IPS-18a (cell line): ENCODE results near the gene CCDC88B.

Experiments used
- H3K27ac ChIP-seq: one replicate; pipeline ENCODE4 v1.5.1; 2013; ENCODE audit warnings: low read length
- H3K27me3 ChIP-seq: one replicate; pipeline ENCODE4 v1.6.1; 2013; ENCODE audit warnings: mild to moderate bottlenecking, low read length; ENCODE audit not compliant: control insufficient read depth, insufficient read depth
- H3K36me3 ChIP-seq: one replicate; pipeline ENCODE4 v1.6.1; 2013; ENCODE audit warnings: low read depth, low read length; ENCODE audit not compliant: control insufficient read depth
- H3K4me1 ChIP-seq: one replicate; pipeline ENCODE4 v1.6.1; 2013; ENCODE audit warnings: low read depth, low read length; ENCODE audit not compliant: control insufficient read depth
- H3K4me3 ChIP-seq: one replicate; pipeline ENCODE4 v1.5.1; 2013; ENCODE audit warnings: low read length
- H3K9ac ChIP-seq: one replicate; pipeline ENCODE4 v1.6.1; 2013; ENCODE audit warnings: mild to moderate bottlenecking, low read length, moderate library complexity
- H3K9me3 ChIP-seq: one replicate; pipeline ENCODE4 v1.6.1; 2013; ENCODE audit warnings: low read depth, low read length; ENCODE audit not compliant: control insufficient read depth

CCDC88B gene

GRCh38 chr11:64330888-64331287, 9.1 kb upstream of the CCDC88B start:
- Histone ChIP-seq H3K9ac (no peak overlapping the region), H3K27me3 (no peaks in the 10 kb centered on the region), H3K27ac (no peak overlapping the region), H3K36me3 (no peaks in the 10 kb centered on the region), H3K9me3 (no peaks in the 10 kb centered on the region), H3K4me3 (no peak overlapping the region), H3K4me1 (no peaks in the 10 kb centered on the region)

GRCh38 chr11:64331569-64332371, 8.2 kb upstream of the CCDC88B start:
- no peaks in the 10 kb centered on the region for H3K9me3 ChIP-seq
- H3K27me3 ChIP-seq: no peaks in the 10 kb centered on the region
- H3K9ac ChIP-seq: no peak overlapping the region
- H3K36me3 ChIP-seq: no peaks in the 10 kb centered on the region
- no peak overlapping the region for H3K4me3 ChIP-seq
- no peaks in the 10 kb centered on the region for H3K4me1 ChIP-seq
- no peak overlapping the region for H3K27ac ChIP-seq

GRCh38 chr11:64333556-64333955, 6.4 kb upstream of the CCDC88B start:
- Histone ChIP-seq H3K4me1 (no peaks in the 10 kb centered on the region), H3K4me3 (no peak overlapping the region), H3K36me3 (no peaks in the 10 kb centered on the region), H3K9me3 (no peaks in the 10 kb centered on the region), H3K9ac (no peak overlapping the region), H3K27me3 (no peaks in the 10 kb centered on the region), H3K27ac (no peak overlapping the region)

GRCh38 chr11:64334764-64335735, 5.0 kb upstream of the CCDC88B start:
- Histone ChIP-seq H3K27ac (no peak overlapping the region), H3K27me3 (no peaks in the 10 kb centered on the region), H3K4me1 (no peaks in the 10 kb centered on the region), H3K9ac (no peak overlapping the region), H3K36me3 (no peaks in the 10 kb centered on the region), H3K4me3 (no peak overlapping the region), H3K9me3 (no peaks in the 10 kb centered on the region)

- Histone ChIP-seq H3K27me3 (peaks cover 12% of the 10 kb centered on the region), H3K4me1 (peaks cover 12% of the 10 kb centered on the region), H3K4me3 (no peak overlapping the region), H3K9me3 (no peaks in the 10 kb centered on the region), H3K27ac (no peak overlapping the region), H3K9ac (no peak overlapping the region), H3K36me3 (no peaks in the 10 kb centered on the region)
These were observed 2.3 kb upstream of the CCDC88B start for GRCh38 chr11:64337538-64338249.

DNA sequence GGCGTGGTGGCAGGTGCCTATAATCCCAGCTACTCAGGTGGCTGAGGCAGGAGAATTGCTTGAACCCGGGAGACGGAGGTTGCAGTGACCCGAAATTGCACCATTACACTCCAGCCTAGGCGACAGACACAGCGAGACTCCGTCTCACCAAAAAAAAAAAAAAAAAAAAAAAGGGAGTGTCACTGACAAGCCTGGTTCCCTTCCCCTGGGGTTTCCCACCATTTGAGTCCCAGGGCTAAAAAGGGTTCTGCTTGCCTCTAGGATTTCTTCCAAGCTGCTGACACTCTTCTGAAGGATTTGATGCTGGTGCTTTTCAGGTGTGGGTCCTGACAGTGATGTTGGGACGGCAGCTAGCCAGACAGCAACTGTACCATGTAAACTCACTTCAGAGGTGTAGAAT, 1.3 kb upstream of the CCDC88B start:
- no peak overlapping the region for H3K27ac ChIP-seq
- H3K4me1 ChIP-seq: peaks cover 12% of the 10 kb centered on the region
- H3K36me3 ChIP-seq: no peaks in the 10 kb centered on the region
- H3K27me3 ChIP-seq: peaks cover 12% of the 10 kb centered on the region
- H3K9me3 ChIP-seq: no peaks in the 10 kb centered on the region
- no peak overlapping the region for H3K4me3 ChIP-seq
- no peak overlapping the region for H3K9ac ChIP-seq

GRCh38 chr11:64339286-64339685, 718 bp upstream of the CCDC88B start:
- Histone ChIP-seq H3K4me3 (no peak overlapping the region), H3K9ac (no peak overlapping the region), H3K27me3 (peaks cover 12% of the 10 kb centered on the region), H3K9me3 (no peaks in the 10 kb centered on the region), H3K4me1 (peaks cover 12% of the 10 kb centered on the region), H3K27ac (no peak overlapping the region), H3K36me3 (no peaks in the 10 kb centered on the region)

DNA sequence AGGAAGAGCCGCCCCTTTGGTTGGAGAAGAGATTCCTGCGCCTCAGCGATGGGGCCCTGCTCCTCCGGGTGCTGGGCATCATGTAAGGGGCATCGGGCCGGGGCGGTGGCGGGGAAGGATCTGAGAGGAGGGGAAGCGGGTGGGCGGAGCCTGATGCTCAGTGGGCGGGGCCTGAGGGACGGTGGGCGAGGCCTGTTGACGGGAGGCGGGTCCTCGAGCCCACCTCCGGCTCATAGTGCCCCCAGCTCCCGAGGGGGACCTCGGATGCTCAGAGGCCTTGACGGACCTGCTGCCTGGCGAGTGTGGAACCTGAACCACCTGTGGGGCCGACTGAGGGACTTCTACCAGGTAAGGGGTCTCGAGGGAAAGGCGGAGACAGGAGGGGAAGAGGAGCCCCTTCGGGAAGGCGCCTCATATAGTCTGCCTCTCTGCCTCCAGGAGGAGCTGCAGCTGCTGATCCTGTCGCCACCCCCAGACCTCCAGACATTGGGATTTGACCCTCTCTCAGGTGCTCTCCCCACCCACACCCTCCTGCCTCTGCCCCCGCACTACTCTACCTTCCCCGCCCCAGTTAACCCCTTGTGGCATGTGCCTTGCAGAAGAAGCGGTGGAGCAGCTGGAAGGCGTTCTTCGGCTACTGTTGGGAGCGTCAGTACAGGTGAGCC, 799 bp downstream of the CCDC88B start:
- peaks cover 12% of the 10 kb centered on the region for H3K27me3 ChIP-seq
- no peak overlapping the region for H3K27ac ChIP-seq
- H3K9ac ChIP-seq: peak overlapping the region; percentile 17
- H3K4me3 ChIP-seq: peak overlapping the region; percentile 63
- peaks cover 12% of the 10 kb centered on the region for H3K4me1 ChIP-seq
- H3K36me3 ChIP-seq: no peaks in the 10 kb centered on the region
- H3K9me3 ChIP-seq: no peaks in the 10 kb centered on the region

- H3K27ac ChIP-seq: no peak overlapping the region
- H3K4me1 ChIP-seq: peaks cover 12% of the 10 kb centered on the region
- no peak overlapping the region for H3K9ac ChIP-seq
- H3K36me3 ChIP-seq: no peaks in the 10 kb centered on the region
- peaks cover 12% of the 10 kb centered on the region for H3K27me3 ChIP-seq
- H3K4me3 ChIP-seq: peak overlapping the region; percentile 63
- no peaks in the 10 kb centered on the region for H3K9me3 ChIP-seq
These were observed 1.4 kb downstream of the CCDC88B start for GRCh38 chr11:64341429-64341828.

GRCh38 chr11:64341851-64342791, 2.1 kb downstream of the CCDC88B start:
- Histone ChIP-seq H3K9ac (peak overlapping the region; percentile 28), H3K9me3 (no peaks in the 10 kb centered on the region), H3K4me1 (peaks cover 12% of the 10 kb centered on the region), H3K27me3 (peaks cover 12% of the 10 kb centered on the region), H3K27ac (no peak overlapping the region), H3K36me3 (no peaks in the 10 kb centered on the region), H3K4me3 (peak overlapping the region; percentile 43)
